ENCODE data around the gene CFAP47. TPM values are rescaled to one million over a fixed set of nuclear protein-coding genes. Genes with fewer than 3 reads are reported as not detected.

Gene CFAP47
- total and polyA plus RNA-seq, 2 donors (not counting 3 experiments of a cell fraction or from before 2014, with no cell fraction given): not detected

DNA sequence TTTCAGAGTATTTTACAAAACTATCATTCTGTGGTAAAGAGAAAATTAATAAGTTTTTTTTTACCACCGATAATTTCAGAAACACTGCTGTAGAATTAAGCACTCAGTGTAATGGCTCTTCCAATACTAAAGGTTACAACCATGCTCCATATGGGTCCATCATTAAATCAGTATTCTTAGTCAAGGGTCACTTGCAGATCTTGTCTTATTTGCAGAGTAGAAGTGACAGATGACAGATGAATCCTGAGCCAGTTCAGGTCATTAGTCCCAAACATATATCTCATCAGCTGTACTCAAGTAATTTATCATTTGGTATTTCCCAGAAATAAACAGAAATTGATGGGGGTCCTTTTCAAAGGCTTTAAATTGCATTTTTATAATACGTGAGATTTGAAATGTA, 182.9 kb downstream of the CFAP47 start:
- H3K9ac ChIP-seq (replicated peaks; ENCODE audit: extremely low read depth, insufficient read depth, low read length): no peak overlapping the region
- H3K36me3 ChIP-seq (ENCODE audit: control insufficient read depth in 2 of 2, extremely low read depth in 1 of 2, insufficient read depth in 2 of 2, low read length in 2 of 2): no peaks in the 10 kb centered on the region
- TF ChIP-seq EZH2 (IDR thresholded peaks at IDR 0.05; ENCODE audit: borderline replicate concordance, low read depth, low read length, severe bottlenecking) (no peak), GATA2 (IDR thresholded peaks at IDR 0.05; ENCODE audit: insufficient read depth, insufficient read length, low read depth, low read length) (no peak), POLR2AphosphoS5 (IDR thresholded peaks at IDR 0.05; ENCODE audit: insufficient read depth, low read depth, low read length) (no peak), MYC (IDR thresholded peaks at IDR 0.05; ENCODE audit: low read depth, low read length) (no peak), POLR2A (IDR thresholded peaks at IDR 0.05; ENCODE audit: low read depth, low read length) (no peak), JUN (IDR thresholded peaks at IDR 0.05; ENCODE audit: borderline replicate concordance, insufficient read depth, insufficient read length, low read depth) (no peak), FOS (IDR thresholded peaks at IDR 0.05; ENCODE audit: borderline replicate concordance, insufficient read depth, low read length) (no peak)
- TF ChIP-seq, protein P1, sequence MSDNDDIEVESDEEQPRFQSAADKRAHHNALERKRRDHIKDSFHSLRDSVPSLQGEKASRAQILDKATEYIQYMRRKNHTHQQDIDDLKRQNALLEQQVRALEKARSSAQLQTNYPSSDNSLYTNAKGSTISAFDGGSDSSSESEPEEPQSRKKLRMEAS (IDR thresholded peaks at IDR 0.05; ENCODE audit: insufficient read depth, insufficient read length): no peak
- TF ChIP-seq, protein P2, sequence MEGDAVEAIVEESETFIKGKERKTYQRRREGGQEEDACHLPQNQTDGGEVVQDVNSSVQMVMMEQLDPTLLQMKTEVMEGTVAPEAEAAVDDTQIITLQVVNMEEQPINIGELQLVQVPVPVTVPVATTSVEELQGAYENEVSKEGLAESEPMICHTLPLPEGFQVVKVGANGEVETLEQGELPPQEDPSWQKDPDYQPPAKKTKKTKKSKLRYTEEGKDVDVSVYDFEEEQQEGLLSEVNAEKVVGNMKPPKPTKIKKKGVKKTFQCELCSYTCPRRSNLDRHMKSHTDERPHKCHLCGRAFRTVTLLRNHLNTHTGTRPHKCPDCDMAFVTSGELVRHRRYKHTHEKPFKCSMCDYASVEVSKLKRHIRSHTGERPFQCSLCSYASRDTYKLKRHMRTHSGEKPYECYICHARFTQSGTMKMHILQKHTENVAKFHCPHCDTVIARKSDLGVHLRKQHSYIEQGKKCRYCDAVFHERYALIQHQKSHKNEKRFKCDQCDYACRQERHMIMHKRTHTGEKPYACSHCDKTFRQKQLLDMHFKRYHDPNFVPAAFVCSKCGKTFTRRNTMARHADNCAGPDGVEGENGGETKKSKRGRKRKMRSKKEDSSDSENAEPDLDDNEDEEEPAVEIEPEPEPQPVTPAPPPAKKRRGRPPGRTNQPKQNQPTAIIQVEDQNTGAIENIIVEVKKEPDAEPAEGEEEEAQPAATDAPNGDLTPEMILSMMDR (IDR thresholded peaks at IDR 0.05; ENCODE audit: extremely low read depth in 1 of 2, insufficient read depth in 1 of 2, low read depth in 1 of 2, low read length in 2 of 2): no peak
- H3K79me2 ChIP-seq (ENCODE audit: control insufficient read depth, insufficient read depth, low read length): no peaks in the 10 kb centered on the region
- H2AFZ ChIP-seq (ENCODE audit: low read depth, low read length): no peak overlapping the region
- no peaks in the 10 kb centered on the region for H3K9me1 ChIP-seq (replicated peaks; ENCODE audit: control insufficient read depth, extremely low read depth, insufficient read depth, low read length)
- dilution Hi-C loops (cut with MboI; ENCODE audit: extremely low pct_ligation_motif_present, low sequenced_read_pairs) (no loop called here), intact Hi-C loops (cut with micrococcal nuclease) (no loop called here)
- H4K20me1 ChIP-seq (replicated peaks; ENCODE audit: control insufficient read depth, extremely low read depth, insufficient read depth, low read length): no peaks in the 10 kb centered on the region
- FAIRE-seq (peak; percentile 28), DNase-seq (ENCODE audit: low read depth, low spot score) (no peak)
- H3K4me1 ChIP-seq (ENCODE audit: control insufficient read depth, extremely low read depth, insufficient read depth, low read length): no peaks in the 10 kb centered on the region
- no peak overlapping the region for H3K4me3 ChIP-seq (replicated peaks in 1 of 3; ENCODE audit: insufficient read depth in 1 of 3, low read depth in 1 of 3, low read length in 3 of 3)
- H3K9me3 ChIP-seq (replicated peaks; ENCODE audit: control insufficient read depth, insufficient read depth, low read length): no peaks in the 10 kb centered on the region
- ChIA-PET POLR2A (no interaction called here), CTCF (no interaction called here)
- no peak overlapping the region for H3K27ac ChIP-seq (ENCODE audit: insufficient read depth, low read depth, low read length)
- BruUV-seq (replicated peaks): no TSS peak
- H3K27me3 ChIP-seq (ENCODE audit: control insufficient read depth in 2 of 2, insufficient read depth in 2 of 2, low read length in 2 of 2): no peaks in the 10 kb centered on the region
- H3K4me2 ChIP-seq (ENCODE audit: insufficient read depth, low read length): no peak overlapping the region
